ENCODE results near the gene FASTKD3.

DNA sequence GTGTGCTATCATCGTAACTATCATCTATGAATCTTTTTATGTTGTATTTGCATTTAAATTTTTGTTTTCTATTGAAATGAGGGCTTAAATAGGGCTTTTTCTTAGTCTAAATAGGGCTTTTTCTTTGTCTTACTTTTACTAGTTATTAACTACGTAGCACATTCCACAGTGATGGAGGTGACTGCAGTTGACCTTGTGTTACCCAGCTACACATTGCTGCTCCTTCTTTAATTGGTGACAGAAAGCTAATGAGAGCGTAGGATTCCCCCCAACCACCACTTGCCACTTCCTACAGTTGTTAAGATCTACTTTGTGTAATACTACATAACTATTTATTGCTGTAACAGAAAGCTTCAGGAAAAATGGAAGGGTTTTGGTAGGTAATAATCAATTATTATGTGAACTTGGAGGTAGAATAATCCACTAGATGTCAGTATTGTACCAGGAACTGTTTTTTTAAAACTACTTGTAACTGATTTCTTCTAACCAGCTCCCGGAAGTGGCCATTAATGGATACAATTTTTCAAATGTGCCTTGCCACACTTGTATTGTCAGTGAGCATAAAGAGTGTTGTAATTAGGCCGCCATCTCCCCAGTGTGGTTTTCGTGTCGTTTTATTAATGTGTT is 18.1 kb upstream of the FASTKD3 start:
- TF ChIP-seq, protein P1, sequence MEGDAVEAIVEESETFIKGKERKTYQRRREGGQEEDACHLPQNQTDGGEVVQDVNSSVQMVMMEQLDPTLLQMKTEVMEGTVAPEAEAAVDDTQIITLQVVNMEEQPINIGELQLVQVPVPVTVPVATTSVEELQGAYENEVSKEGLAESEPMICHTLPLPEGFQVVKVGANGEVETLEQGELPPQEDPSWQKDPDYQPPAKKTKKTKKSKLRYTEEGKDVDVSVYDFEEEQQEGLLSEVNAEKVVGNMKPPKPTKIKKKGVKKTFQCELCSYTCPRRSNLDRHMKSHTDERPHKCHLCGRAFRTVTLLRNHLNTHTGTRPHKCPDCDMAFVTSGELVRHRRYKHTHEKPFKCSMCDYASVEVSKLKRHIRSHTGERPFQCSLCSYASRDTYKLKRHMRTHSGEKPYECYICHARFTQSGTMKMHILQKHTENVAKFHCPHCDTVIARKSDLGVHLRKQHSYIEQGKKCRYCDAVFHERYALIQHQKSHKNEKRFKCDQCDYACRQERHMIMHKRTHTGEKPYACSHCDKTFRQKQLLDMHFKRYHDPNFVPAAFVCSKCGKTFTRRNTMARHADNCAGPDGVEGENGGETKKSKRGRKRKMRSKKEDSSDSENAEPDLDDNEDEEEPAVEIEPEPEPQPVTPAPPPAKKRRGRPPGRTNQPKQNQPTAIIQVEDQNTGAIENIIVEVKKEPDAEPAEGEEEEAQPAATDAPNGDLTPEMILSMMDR (IDR thresholded peaks at IDR 0.05; ENCODE audit: insufficient read depth, low read depth, low read length), result peak; percentile 50
- no peak for TF ChIP-seq EZH2 (IDR thresholded peaks at IDR 0.05; ENCODE audit: insufficient read depth, low read length)
